Peyer's patch (tissue), 4 donors: Measurements from ENCODE around the gene S100A12. TPM values are rescaled to one million over a fixed set of nuclear protein-coding genes. Genes with fewer than 3 reads are reported as not detected.

Experiments used
- DNase-seq, 3 donors: peaks; one replicate each; pipeline ENCODE4 v3.0.0-alpha.2; 2017 to 2019
- H3K27ac ChIP-seq, 4 donors: fragments of 200-600 bp; sonication (generic); one replicate each; pipeline ENCODE4 v1.5.1; 2016 to 2019
- H3K27me3 ChIP-seq, 2 donors: fragments of 200-600 bp; sonication (generic); one replicate each; pipeline ENCODE4 v1.5.1; 2019
- H3K36me3 ChIP-seq, 3 donors: fragments of 200-600 bp; sonication (generic); one replicate each; pipeline ENCODE4 v1.5.1; 2016 to 2019
- H3K4me1 ChIP-seq, 4 donors: fragments of 200-600 bp; sonication (generic); one replicate each; pipeline ENCODE4 v1.5.1; 2016 to 2019
- H3K4me3 ChIP-seq, 4 donors: fragments of 200-600 bp; sonication (generic); 1 replicate in 3 of 4; 2 replicates in 1 of 4; pipeline ENCODE4 v1.5.1; 2016 to 2019; ENCODE audit warnings: mild to moderate bottlenecking in 1 of 4
- H3K9me3 ChIP-seq, 4 donors: fragments of 200-600 bp; sonication (generic); one replicate each; pipeline ENCODE4 v1.5.1; 2016 to 2019; ENCODE audit warnings: mild to moderate bottlenecking in 1 of 4
- CTCF ChIP-seq, 6 experiments: fragments of 450-650 bp in 4 of 6; fragments of 200-600 bp in 2 of 6; sonication (generic) in 1 of 6; IDR thresholded peaks; one replicate each; pipeline ENCODE4 v1.5.1; 2017 to 2019; ENCODE audit warnings: antibody characterized with exemption in 6 of 6, mild to moderate bottlenecking in 3 of 6, moderate library complexity in 1 of 6
- POLR2A ChIP-seq, 2 donors: fragments of 450-650 bp; IDR thresholded peaks; one replicate each; pipeline ENCODE4 v1.5.1; 2017; ENCODE audit warnings: antibody characterized with exemption in 2 of 2, mild to moderate bottlenecking in 2 of 2, moderate library complexity in 2 of 2
- total RNA-seq, 4 donors: library from RNA; depleted of rRNA; stranded (reverse); fragments of >200 nt; gene quantifications; one replicate each; pipeline ENCODE4 v1.1.0, GENCODE V29; 2016

The S100A12 gene
- total RNA-seq, 4 donors from 2014 or later, result not detected

GRCh38 chr1:153393926-153394325, 18.5 kb upstream of the S100A12 start:
- DNase-seq, result no peak
- TF ChIP-seq POLR2A (IDR thresholded peaks at IDR 0.05) (no peak), CTCF (IDR thresholded peaks at IDR 0.05) (no peak)
- Histone ChIP-seq H3K27me3 (no peaks in the 10 kb centered on the region), H3K4me1 (no peaks in the 10 kb centered on the region), H3K4me3 (no peak overlapping the region), H3K9me3 (no peaks in the 10 kb centered on the region), H3K27ac (no peak overlapping the region), H3K36me3 (no peaks in the 10 kb centered on the region)

GRCh38 chr1:153392822-153393221, 17.4 kb upstream of the S100A12 start:
- H3K4me1 ChIP-seq, result no peaks in the 10 kb centered on the region
- no peaks in the 10 kb centered on the region for H3K27me3 ChIP-seq
- H3K9me3 ChIP-seq, result no peaks in the 10 kb centered on the region
- no peak for DNase-seq
- no peak overlapping the region for H3K4me3 ChIP-seq
- H3K27ac ChIP-seq, result no peak overlapping the region
- no peaks in the 10 kb centered on the region for H3K36me3 ChIP-seq
- TF ChIP-seq POLR2A (IDR thresholded peaks at IDR 0.05) (no peak), CTCF (IDR thresholded peaks at IDR 0.05) (no peak)

- Histone ChIP-seq H3K9me3 (no peaks in the 10 kb centered on the region), H3K36me3 (no peaks in the 10 kb centered on the region), H3K27me3 (no peaks in the 10 kb centered on the region), H3K4me3 (no peak overlapping the region), H3K4me1 (no peaks in the 10 kb centered on the region), H3K27ac (no peak overlapping the region)
- TF ChIP-seq CTCF (IDR thresholded peaks at IDR 0.05), result no peak
- TF ChIP-seq POLR2A (IDR thresholded peaks at IDR 0.05), result no peak
- no peak for DNase-seq
Observed at GRCh38 chr1:153392258-153392657, 16.8 kb upstream of the S100A12 start.

- Histone ChIP-seq H3K4me3 (no peak within 1 kb of the TSS), H3K4me1 (no peaks in the 10 kb centered on the region), H3K9me3 (no peaks in the 10 kb centered on the region), H3K27ac (no peak within 1 kb of the TSS), H3K36me3 (no peaks in the 10 kb centered on the region), H3K27me3 (no peaks in the 10 kb centered on the region)
- DNase-seq, result peak in 1 of 3 donors; percentile 49
- TF ChIP-seq POLR2A (IDR thresholded peaks at IDR 0.05) (no peak), CTCF (IDR thresholded peaks at IDR 0.05) (no peak)
Observed at GRCh38 chr1:153390938-153391710, 15.7 kb upstream of the S100A12 start, which contains the start of gene S100A8. Gene S100A8, minus strand, starts transcription at chr1:153391073. Its CDS starts 538 bp downstream, at chr1:153390535.

GRCh38 chr1:153389973-153390879, 14.8 kb upstream of the S100A12 start:
- Histone ChIP-seq H3K4me3 (no peak overlapping the region), H3K9me3 (no peaks in the 10 kb centered on the region), H3K36me3 (no peaks in the 10 kb centered on the region), H3K27me3 (no peaks in the 10 kb centered on the region), H3K27ac (no peak overlapping the region), H3K4me1 (no peaks in the 10 kb centered on the region)
- DNase-seq, result no peak
- TF ChIP-seq CTCF (IDR thresholded peaks at IDR 0.05) (no peak), POLR2A (IDR thresholded peaks at IDR 0.05) (no peak)
